ENCODE measurements around the gene SRP68.

DNA sequence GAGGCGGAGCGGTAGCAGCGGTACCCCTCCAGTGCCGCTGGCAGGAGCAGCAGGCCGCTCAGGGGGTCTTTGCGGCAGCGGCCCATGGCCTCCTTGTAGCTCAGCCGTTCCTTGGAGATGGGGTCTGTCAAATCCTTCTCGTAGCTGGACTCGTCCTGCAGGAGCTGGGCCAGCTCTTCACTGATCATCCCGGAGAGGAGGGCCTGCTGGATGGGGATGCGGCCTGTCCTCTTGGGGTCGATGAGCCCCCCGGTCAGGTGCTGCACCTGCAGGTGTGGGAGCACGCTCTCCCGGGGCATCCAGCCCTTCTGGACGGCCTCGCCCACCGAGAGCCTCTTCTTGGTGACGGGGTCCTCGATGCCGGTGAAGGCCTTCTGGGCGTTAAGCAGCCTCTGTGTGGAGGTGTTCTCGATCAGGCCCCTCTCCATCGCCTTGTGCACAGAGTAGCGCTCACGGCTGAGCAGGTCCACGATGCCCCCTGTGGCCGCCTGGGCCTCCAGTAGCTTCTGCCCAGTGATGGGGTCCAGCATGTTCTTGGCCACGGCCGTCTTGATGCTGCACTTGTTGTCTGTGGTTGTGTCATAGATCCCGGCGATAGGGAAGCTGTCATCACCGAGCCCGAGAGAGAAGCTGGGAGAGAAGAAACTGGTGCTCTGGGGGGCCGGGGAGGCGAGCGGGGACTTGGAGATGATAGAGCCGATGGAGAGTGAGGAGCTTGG is 65.0 kb downstream of the SRP68 start:
- TF ChIP-seq TAF1 (IDR thresholded peaks at IDR 0.05; ENCODE audit: low read depth) (no peak), TEAD4 (IDR thresholded peaks at IDR 0.05) (no peak), RAD21 (IDR thresholded peaks at IDR 0.05; ENCODE audit: low read depth) (no peak), FOXM1 (IDR thresholded peaks at IDR 0.05; ENCODE audit: borderline replicate concordance, low read depth) (no peak), EP300 (IDR thresholded peaks at IDR 0.05; ENCODE audit: borderline replicate concordance) (no peak), MAX (IDR thresholded peaks at IDR 0.05) (no peak)
- TF ChIP-seq, protein P1, sequence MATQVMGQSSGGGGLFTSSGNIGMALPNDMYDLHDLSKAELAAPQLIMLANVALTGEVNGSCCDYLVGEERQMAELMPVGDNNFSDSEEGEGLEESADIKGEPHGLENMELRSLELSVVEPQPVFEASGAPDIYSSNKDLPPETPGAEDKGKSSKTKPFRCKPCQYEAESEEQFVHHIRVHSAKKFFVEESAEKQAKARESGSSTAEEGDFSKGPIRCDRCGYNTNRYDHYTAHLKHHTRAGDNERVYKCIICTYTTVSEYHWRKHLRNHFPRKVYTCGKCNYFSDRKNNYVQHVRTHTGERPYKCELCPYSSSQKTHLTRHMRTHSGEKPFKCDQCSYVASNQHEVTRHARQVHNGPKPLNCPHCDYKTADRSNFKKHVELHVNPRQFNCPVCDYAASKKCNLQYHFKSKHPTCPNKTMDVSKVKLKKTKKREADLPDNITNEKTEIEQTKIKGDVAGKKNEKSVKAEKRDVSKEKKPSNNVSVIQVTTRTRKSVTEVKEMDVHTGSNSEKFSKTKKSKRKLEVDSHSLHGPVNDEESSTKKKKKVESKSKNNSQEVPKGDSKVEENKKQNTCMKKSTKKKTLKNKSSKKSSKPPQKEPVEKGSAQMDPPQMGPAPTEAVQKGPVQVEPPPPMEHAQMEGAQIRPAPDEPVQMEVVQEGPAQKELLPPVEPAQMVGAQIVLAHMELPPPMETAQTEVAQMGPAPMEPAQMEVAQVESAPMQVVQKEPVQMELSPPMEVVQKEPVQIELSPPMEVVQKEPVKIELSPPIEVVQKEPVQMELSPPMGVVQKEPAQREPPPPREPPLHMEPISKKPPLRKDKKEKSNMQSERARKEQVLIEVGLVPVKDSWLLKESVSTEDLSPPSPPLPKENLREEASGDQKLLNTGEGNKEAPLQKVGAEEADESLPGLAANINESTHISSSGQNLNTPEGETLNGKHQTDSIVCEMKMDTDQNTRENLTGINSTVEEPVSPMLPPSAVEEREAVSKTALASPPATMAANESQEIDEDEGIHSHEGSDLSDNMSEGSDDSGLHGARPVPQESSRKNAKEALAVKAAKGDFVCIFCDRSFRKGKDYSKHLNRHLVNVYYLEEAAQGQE (IDR thresholded peaks at IDR 0.05; ENCODE audit: low read depth), result no peak

All from Ishikawa (cell line).